Measurements from ENCODE around the gene MRPL28.
"Not testable (repeated sequence)": the region's sequence is repeated elsewhere in the genome, so short reads cannot be mapped to it uniquely, and the experiment has no call there.

The MRPL28 gene

GRCh38 chr16:391885-392335, 21.6 kb upstream of the MRPL28 start:
- TF ChIP-seq CTCF (IDR thresholded peaks at IDR 0.05; ENCODE audit: control insufficient read depth, insufficient read depth, low read depth, low read length, missing control alignments), result peak; percentile 89
- no peak overlapping the region for H3K4me3 ChIP-seq (ENCODE audit: control insufficient read depth, low read depth, low read length)
- DNase-seq (ENCODE audit: low read depth), result peak; percentile 23

GRCh38 chr16:389352-389751, 19.0 kb upstream of the MRPL28 start:
- TF ChIP-seq CTCF (IDR thresholded peaks at IDR 0.05; ENCODE audit: control insufficient read depth, insufficient read depth, low read depth, low read length, missing control alignments), result no peak
- no peak for DNase-seq (ENCODE audit: low read depth)
- no peak overlapping the region for H3K4me3 ChIP-seq (ENCODE audit: control insufficient read depth, low read depth, low read length)

- not testable (repeated sequence) for DNase-seq (ENCODE audit: low read depth); H3K4me3 ChIP-seq (ENCODE audit: control insufficient read depth, low read depth, low read length)
These were observed 17.7 kb upstream of the MRPL28 start for GRCh38 chr16:387761-388666.

GRCh38 chr16:386641-387156, 16.4 kb upstream of the MRPL28 start:
- no peak for TF ChIP-seq CTCF (IDR thresholded peaks at IDR 0.05; ENCODE audit: control insufficient read depth, insufficient read depth, low read depth, low read length, missing control alignments)
- no peak overlapping the region for H3K4me3 ChIP-seq (ENCODE audit: control insufficient read depth, low read depth, low read length)
- no peak for DNase-seq (ENCODE audit: low read depth)

- DNase-seq (ENCODE audit: low read depth), result no peak
- H3K4me3 ChIP-seq (ENCODE audit: control insufficient read depth, low read depth, low read length), result no peak overlapping the region
- no peak for TF ChIP-seq CTCF (IDR thresholded peaks at IDR 0.05; ENCODE audit: control insufficient read depth, insufficient read depth, low read depth, low read length, missing control alignments)
These were observed 13.2 kb upstream of the MRPL28 start for GRCh38 chr16:383326-384051.

- no peak for DNase-seq (ENCODE audit: low read depth)
- H3K4me3 ChIP-seq (ENCODE audit: control insufficient read depth, low read depth, low read length), result peak within 1 kb of the TSS; percentile 90
- TF ChIP-seq CTCF (IDR thresholded peaks at IDR 0.05; ENCODE audit: control insufficient read depth, insufficient read depth, low read depth, low read length, missing control alignments), result no peak
These were observed 11.7 kb upstream of the MRPL28 start, which contains the start of gene PGAP6 for GRCh38 chr16:381789-382717. Gene PGAP6, minus strand, starts transcription at chr16:381978. Its CDS starts 157 bp downstream, at chr16:381821.

Measured in AG09309 (cell line).